ENCODE results near the gene SHOC2.
A peak's percentile ranks its signal among the peaks of the same experiment; 100 is the strongest.

The SHOC2 gene

GRCh38 chr10:111017098-111017497, 97.7 kb downstream of the SHOC2 start:
- H3K4me1 ChIP-seq (ENCODE audit: low read length), result peaks cover 10% of the 10 kb centered on the region
- no peak overlapping the region for H2AFZ ChIP-seq (ENCODE audit: low read depth, low read length)
- TF ChIP-seq EZH2phosphoT487 (IDR thresholded peaks at IDR 0.05; ENCODE audit: low read depth) (no peak), CTCF (IDR thresholded peaks at IDR 0.05; ENCODE audit: low read depth, low read length) (no peak)
- no peak overlapping the region for H3K4me3 ChIP-seq (ENCODE audit: low read length)
- no peak overlapping the region for H3K9ac ChIP-seq (ENCODE audit: low read length)
- no peaks in the 10 kb centered on the region for H3K79me2 ChIP-seq (ENCODE audit: low read length)
- H3K4me2 ChIP-seq (ENCODE audit: low read length), result 0 out of 2 replicates have a peak overlapping the region, but pooled peaks have one; percentile 6
- H3K9me3 ChIP-seq (ENCODE audit: insufficient read depth, low read length), result no peaks in the 10 kb centered on the region
- no peak overlapping the region for H3K27ac ChIP-seq (ENCODE audit: low read length)
- H3K36me3 ChIP-seq (replicated peaks; ENCODE audit: low read depth, low read length), result peaks cover 13% of the 10 kb centered on the region
- H4K20me1 ChIP-seq (ENCODE audit: insufficient read depth, low read length), result no peaks in the 10 kb centered on the region
- no peaks in the 10 kb centered on the region for H3K27me3 ChIP-seq (ENCODE audit: low read depth, low read length)

DNA sequence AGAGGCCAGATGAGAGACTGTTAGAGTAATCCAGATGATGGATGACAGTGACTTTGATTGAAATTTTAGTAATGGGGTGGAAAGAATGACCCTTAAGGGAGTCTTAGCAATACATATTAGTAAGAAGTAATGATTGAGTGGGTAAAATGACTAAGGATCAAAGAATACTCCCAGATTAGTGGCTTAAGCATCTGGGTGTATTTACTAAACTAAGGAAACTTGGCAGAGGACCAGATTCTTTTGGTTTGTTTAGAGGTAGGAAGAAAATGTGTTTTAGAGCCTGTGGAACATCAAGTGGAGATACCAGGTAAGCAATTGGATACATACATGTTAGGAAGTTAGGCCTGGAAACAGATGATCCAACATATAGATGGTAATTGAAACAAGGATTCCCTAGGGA, 98.6 kb downstream of the SHOC2 start:
- peaks cover 10% of the 10 kb centered on the region for H3K4me1 ChIP-seq (ENCODE audit: low read length)
- TF ChIP-seq CTCF (IDR thresholded peaks at IDR 0.05; ENCODE audit: low read depth, low read length) (no peak), EZH2phosphoT487 (IDR thresholded peaks at IDR 0.05; ENCODE audit: low read depth) (no peak)

DNA sequence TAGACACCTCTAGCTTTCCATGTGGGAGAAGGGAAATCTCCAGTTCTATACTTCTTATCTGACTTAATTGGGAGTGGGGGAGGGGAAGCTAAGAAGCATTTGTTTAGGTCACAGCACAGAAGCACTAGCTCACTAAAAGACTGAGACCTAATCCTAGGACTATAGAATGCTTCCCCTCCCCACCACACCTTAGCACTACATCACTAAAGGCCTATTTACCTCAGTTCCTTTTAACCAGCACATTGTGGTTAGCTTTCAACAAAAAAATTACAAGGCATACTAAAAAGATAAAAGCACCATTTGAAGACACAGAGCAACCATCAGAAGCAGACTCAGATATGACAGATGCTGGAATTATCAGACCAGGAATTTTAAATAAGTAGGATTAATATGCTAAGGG, 103.7 kb downstream of the SHOC2 start:
- Histone ChIP-seq H4K20me1 (ENCODE audit: insufficient read depth, low read length) (no peaks in the 10 kb centered on the region), H3K4me1 (ENCODE audit: low read length) (no peaks in the 10 kb centered on the region), H3K9ac (ENCODE audit: low read length) (no peak overlapping the region), H3K9me3 (ENCODE audit: insufficient read depth, low read length) (no peaks in the 10 kb centered on the region), H3K79me2 (ENCODE audit: low read length) (no peaks in the 10 kb centered on the region), H2AFZ (ENCODE audit: low read depth, low read length) (no peak overlapping the region), H3K27me3 (ENCODE audit: low read depth, low read length) (no peaks in the 10 kb centered on the region), H3K4me3 (ENCODE audit: low read length) (no peak overlapping the region), H3K36me3 (replicated peaks; ENCODE audit: low read depth, low read length) (peaks cover 23% of the 10 kb centered on the region), H3K27ac (ENCODE audit: low read length) (no peak overlapping the region), H3K4me2 (ENCODE audit: low read length) (no peak overlapping the region)
- TF ChIP-seq EZH2phosphoT487 (IDR thresholded peaks at IDR 0.05; ENCODE audit: low read depth), result no peak
- TF ChIP-seq CTCF (IDR thresholded peaks at IDR 0.05; ENCODE audit: low read depth, low read length), result no peak

More for the DNA sequence above, 98.6 kb downstream of the SHOC2 start:
- H3K79me2 ChIP-seq (ENCODE audit: low read length), result no peaks in the 10 kb centered on the region
- H3K27me3 ChIP-seq (ENCODE audit: low read depth, low read length), result no peaks in the 10 kb centered on the region
- no peak overlapping the region for H3K4me2 ChIP-seq (ENCODE audit: low read length)
- no peaks in the 10 kb centered on the region for H4K20me1 ChIP-seq (ENCODE audit: insufficient read depth, low read length)
- peaks cover 21% of the 10 kb centered on the region for H3K36me3 ChIP-seq (replicated peaks; ENCODE audit: low read depth, low read length)
- H3K9ac ChIP-seq (ENCODE audit: low read length), result no peak overlapping the region
- no peak overlapping the region for H3K4me3 ChIP-seq (ENCODE audit: low read length)
- no peak overlapping the region for H3K27ac ChIP-seq (ENCODE audit: low read length)
- no peak overlapping the region for H2AFZ ChIP-seq (ENCODE audit: low read depth, low read length)
- H3K9me3 ChIP-seq (ENCODE audit: insufficient read depth, low read length), result no peaks in the 10 kb centered on the region

DNA sequence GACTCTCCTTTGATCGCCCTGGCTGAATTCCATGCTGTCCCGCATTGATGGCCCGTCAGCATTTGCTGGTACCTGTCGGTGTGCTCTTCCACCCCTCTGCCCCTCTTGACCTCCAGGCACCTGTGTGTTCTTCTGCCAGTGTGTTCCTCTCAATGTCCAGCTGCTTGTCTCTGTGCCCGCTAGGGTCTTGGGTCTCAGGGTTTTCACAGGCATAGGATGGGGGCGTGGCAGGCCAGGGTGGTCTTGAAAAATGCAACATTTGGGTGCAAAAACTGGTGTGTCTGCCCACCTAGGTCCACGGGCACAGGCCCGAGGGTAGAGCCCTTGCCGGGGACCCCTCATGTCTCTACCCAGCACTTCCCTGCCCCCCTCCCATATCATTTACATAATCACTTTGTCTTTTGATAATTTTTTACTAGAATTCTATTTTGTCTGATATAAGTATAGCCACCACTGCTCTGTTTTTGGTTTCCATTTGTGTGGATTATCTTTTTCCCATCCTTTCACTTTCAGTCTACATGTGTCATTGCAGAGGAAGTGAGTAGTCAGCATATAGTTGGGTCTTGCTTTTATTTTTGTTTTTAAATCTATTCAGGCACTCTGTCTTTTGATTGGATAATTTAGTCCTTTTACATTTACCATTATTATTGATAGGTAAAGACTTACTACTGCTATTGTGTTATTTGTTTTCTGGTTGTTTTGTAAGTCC, 110.8 kb downstream of the SHOC2 start:
- Histone ChIP-seq H3K27me3 (ENCODE audit: low read depth, low read length) (no peaks in the 10 kb centered on the region), H3K36me3 (replicated peaks; ENCODE audit: low read depth, low read length) (peaks cover 8% of the 10 kb centered on the region), H3K9me3 (ENCODE audit: insufficient read depth, low read length) (no peaks in the 10 kb centered on the region), H3K79me2 (ENCODE audit: low read length) (no peaks in the 10 kb centered on the region), H3K4me1 (ENCODE audit: low read length) (peaks cover 11% of the 10 kb centered on the region), H3K27ac (ENCODE audit: low read length) (no peak overlapping the region), H3K4me2 (ENCODE audit: low read length) (no peak overlapping the region), H3K4me3 (ENCODE audit: low read length) (no peak overlapping the region), H3K9ac (ENCODE audit: low read length) (no peak overlapping the region), H2AFZ (ENCODE audit: low read depth, low read length) (no peak overlapping the region), H4K20me1 (ENCODE audit: insufficient read depth, low read length) (no peaks in the 10 kb centered on the region)
- TF ChIP-seq CTCF (IDR thresholded peaks at IDR 0.05; ENCODE audit: low read depth, low read length), result no peak
- no peak for TF ChIP-seq EZH2phosphoT487 (IDR thresholded peaks at IDR 0.05; ENCODE audit: low read depth)
